GM12878 (cell line): ENCODE results near the gene MCCD1. TPM values are rescaled to one million over a fixed set of nuclear protein-coding genes. Genes with fewer than 3 reads are reported as not detected.

Source experiments
- CREB1 ChIP-seq: IDR thresholded peaks from 2 replicates; pipeline ENCODE4 v1.6.1; 2012; ENCODE audit warnings: low read depth, mild to moderate bottlenecking, inconsistent platforms
- DPF2 ChIP-seq: fragments of 450-650 bp; IDR thresholded peaks from 2 replicates; pipeline ENCODE4 v1.6.1; 2017; ENCODE audit warnings: mild to moderate bottlenecking
- EGR1 ChIP-seq, 2 experiments: IDR thresholded peaks; 1 replicate in 1 of 2; 2 replicates in 1 of 2; pipeline ENCODE4 v1.6.1; 2011 to 2012; ENCODE audit warnings: low read depth in 2 of 2, low read length in 2 of 2, borderline replicate concordance in 1 of 2, mild to moderate bottlenecking in 1 of 2, moderate library complexity in 1 of 2
- ESRRA ChIP-seq: IDR thresholded peaks from 2 replicates; pipeline ENCODE4 v1.6.1; 2012; ENCODE audit warnings: mild to moderate bottlenecking, low read length, improper control_type of control experiment
- EZH2 ChIP-seq: IDR thresholded peaks from 2 replicates; pipeline ENCODE4 v1.6.1; 2012; ENCODE audit warnings: low read depth, mild to moderate bottlenecking, control low read depth, inconsistent platforms, low read length, borderline replicate concordance; ENCODE audit not compliant: control insufficient read depth
- SRF ChIP-seq, 2 experiments: IDR thresholded peaks; 2 replicates each; pipeline ENCODE4 v1.6.1; 2011; ENCODE audit warnings: low read depth in 2 of 2, low read length in 2 of 2, mild to moderate bottlenecking in 1 of 2, moderate library complexity in 1 of 2
- ZBED1 ChIP-seq: IDR thresholded peaks from 2 replicates; pipeline ENCODE4 v1.6.1; 2016; ENCODE audit warnings: borderline replicate concordance
- ZNF24 ChIP-seq: fragments of 450-650 bp; IDR thresholded peaks from 2 replicates; pipeline ENCODE4 v1.6.1; 2017; ENCODE audit warnings: antibody characterized with exemption, mild to moderate bottlenecking
- polyA plus RNA-seq, 11 experiments: library from polyadenylated mRNA; depleted of rRNA in 4 of 11; unstranded in 6 of 11; stranded (reverse) in 5 of 11; fragments of >200 nt; fragmentation: Nextera tagmentation in 4 of 11; fragmentation: Illumina TruSeq in 1 of 11; extraction: Ambion mirVana in 4 of 11; extraction: Trizol in 1 of 11; gene quantifications; 1 replicate in 1 of 11; 2 replicates in 10 of 11; pipeline versions ENCODE4 v1.2.1 to v1.2.3, GENCODE V29; 2011 to 2016; ENCODE audit warnings: inconsistent platforms in 2 of 11, missing spikeins in 2 of 11, low read depth in 1 of 11
- total RNA-seq, 4 experiments: library from RNA; depleted of rRNA in 3 of 4; stranded (reverse); fragments of >200 nt in 3 of 4; fragmentation: Illumina TruSeq in 1 of 4; extraction: Trizol in 1 of 4; gene quantifications; 2 replicates each; pipeline versions ENCODE4 v1.2.1 to v1.2.3, GENCODE V29; 2013 to 2021
- TF ChIP-seq, protein P1 (sequence below): IDR thresholded peaks from 2 replicates; pipeline ENCODE4 v1.6.1; 2012; ENCODE audit warnings: improper control_type of control experiment, low read depth, low read length; ENCODE audit not compliant: insufficient replicate concordance
- TF ChIP-seq, protein P2 (sequence below): fragments of 450-650 bp; formaldehyde crosslinking; IDR thresholded peaks from 2 replicates; pipeline ENCODE4 v1.4.0; 2022; ENCODE audit warnings: mild to moderate bottlenecking, moderate library complexity

The MCCD1 gene
- total and polyA plus RNA-seq, 10 of the 15 experiments (the other 5 are each of a cell fraction or from before 2014, with no cell fraction given), result not detected

DNA sequence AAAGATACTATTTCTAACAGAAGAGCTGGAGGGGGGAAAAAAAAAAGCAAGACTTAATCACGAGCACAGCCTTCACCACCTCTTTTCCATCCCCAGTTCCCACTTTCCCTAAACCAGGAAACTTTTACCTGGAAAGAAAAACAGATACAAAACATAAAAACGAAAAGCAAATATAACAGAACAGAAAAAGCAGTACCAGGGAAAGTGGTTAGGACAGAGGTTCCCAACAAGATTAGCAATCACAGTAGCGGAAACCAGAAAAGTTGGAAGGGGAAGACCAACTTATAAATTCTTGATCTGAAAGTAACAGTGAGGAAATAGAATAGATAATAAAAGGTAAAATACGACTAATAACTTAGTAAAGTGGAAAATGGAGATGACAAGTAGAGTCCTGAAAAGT is 11.9 kb downstream of the MCCD1 start (continued):
- TF ChIP-seq, protein P1, sequence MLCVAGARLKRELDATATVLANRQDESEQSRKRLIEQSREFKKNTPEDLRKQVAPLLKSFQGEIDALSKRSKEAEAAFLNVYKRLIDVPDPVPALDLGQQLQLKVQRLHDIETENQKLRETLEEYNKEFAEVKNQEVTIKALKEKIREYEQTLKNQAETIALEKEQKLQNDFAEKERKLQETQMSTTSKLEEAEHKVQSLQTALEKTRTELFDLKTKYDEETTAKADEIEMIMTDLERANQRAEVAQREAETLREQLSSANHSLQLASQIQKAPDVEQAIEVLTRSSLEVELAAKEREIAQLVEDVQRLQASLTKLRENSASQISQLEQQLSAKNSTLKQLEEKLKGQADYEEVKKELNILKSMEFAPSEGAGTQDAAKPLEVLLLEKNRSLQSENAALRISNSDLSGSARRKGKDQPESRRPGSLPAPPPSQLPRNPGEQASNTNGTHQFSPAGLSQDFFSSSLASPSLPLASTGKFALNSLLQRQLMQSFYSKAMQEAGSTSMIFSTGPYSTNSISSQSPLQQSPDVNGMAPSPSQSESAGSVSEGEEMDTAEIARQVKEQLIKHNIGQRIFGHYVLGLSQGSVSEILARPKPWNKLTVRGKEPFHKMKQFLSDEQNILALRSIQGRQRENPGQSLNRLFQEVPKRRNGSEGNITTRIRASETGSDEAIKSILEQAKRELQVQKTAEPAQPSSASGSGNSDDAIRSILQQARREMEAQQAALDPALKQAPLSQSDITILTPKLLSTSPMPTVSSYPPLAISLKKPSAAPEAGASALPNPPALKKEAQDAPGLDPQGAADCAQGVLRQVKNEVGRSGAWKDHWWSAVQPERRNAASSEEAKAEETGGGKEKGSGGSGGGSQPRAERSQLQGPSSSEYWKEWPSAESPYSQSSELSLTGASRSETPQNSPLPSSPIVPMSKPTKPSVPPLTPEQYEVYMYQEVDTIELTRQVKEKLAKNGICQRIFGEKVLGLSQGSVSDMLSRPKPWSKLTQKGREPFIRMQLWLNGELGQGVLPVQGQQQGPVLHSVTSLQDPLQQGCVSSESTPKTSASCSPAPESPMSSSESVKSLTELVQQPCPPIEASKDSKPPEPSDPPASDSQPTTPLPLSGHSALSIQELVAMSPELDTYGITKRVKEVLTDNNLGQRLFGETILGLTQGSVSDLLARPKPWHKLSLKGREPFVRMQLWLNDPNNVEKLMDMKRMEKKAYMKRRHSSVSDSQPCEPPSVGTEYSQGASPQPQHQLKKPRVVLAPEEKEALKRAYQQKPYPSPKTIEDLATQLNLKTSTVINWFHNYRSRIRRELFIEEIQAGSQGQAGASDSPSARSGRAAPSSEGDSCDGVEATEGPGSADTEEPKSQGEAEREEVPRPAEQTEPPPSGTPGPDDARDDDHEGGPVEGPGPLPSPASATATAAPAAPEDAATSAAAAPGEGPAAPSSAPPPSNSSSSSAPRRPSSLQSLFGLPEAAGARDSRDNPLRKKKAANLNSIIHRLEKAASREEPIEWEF, result no peak
- TF ChIP-seq ZBED1 (no peak), DPF2 (no peak), ESRRA (no peak), SRF (IDR thresholded peaks at IDR 0.05; ENCODE audit: low read depth in 2 of 2, low read length in 2 of 2) (no peak), EGR1 (IDR thresholded peaks at IDR 0.05; ENCODE audit: borderline replicate concordance in 1 of 2, low read depth in 2 of 2, low read length in 2 of 2) (no peak), ZNF24 (no peak), EZH2 (no peak), CREB1 (no peak)
- TF ChIP-seq, protein P2, sequence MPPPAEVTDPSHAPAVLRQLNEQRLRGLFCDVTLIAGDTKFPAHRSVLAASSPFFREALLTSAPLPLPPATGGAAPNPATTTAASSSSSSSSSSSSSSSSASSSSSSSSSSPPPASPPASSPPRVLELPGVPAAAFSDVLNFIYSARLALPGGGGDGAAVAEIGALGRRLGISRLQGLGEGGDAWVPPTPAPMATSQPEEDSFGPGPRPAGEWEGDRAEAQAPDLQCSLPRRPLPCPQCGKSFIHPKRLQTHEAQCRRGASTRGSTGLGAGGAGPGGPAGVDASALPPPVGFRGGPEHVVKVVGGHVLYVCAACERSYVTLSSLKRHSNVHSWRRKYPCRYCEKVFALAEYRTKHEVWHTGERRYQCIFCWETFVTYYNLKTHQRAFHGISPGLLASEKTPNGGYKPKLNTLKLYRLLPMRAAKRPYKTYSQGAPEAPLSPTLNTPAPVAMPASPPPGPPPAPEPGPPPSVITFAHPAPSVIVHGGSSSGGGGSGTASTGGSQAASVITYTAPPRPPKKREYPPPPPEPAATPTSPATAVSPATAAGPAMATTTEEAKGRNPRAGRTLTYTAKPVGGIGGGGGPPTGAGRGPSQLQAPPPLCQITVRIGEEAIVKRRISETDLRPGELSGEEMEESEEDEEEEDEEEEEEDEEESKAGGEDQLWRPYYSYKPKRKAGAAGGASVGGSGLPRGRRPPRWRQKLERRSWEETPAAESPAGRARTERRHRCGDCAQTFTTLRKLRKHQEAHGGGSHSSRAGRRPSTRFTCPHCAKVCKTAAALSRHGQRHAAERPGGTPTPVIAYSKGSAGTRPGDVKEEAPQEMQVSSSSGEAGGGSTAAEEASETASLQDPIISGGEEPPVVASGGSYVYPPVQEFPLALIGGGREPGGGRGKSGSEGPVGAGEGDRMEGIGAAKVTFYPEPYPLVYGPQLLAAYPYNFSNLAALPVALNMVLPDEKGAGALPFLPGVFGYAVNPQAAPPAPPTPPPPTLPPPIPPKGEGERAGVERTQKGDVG (CRISPR knock-in tag), result no peak
